IPS DF 19.7 (cell line): Measurements from ENCODE around the gene CNPPD1.
"Not testable (repeated sequence)": the region's sequence is repeated elsewhere in the genome, so short reads cannot be mapped to it uniquely, and the experiment has no call there.

Experiments
- DNase-seq: peaks from one replicate; pipeline ENCODE4 v3.0.0-alpha.2; 2013; ENCODE audit warnings: low read depth, low spot score

The CNPPD1 gene

GRCh38 chr2:219207884-219208740 lies 31.4 kb upstream of the CNPPD1 start:
- DNase-seq, result no peak

- DNase-seq, result no peak
Measured at GRCh38 chr2:219207134-219207883, 30.6 kb upstream of the CNPPD1 start.

- DNase-seq, result no peak
Measured at GRCh38 chr2:219206328-219207133, 29.8 kb upstream of the CNPPD1 start, which contains the start of gene ZFAND2B. TSS of gene ZFAND2B (plus strand) at chr2:219206782. CDS start at chr2:219206988, 206 bp downstream.

- no peak for DNase-seq
Measured at GRCh38 chr2:219205981-219206327, 29.2 kb upstream of the CNPPD1 start.

GRCh38 chr2:219205165-219205538 lies 28.4 kb upstream of the CNPPD1 start:
- DNase-seq, result no peak

GRCh38 chr2:219204425-219205164 lies 27.9 kb upstream of the CNPPD1 start:
- no peak for DNase-seq

- DNase-seq, result not testable (repeated sequence)
Measured at GRCh38 chr2:219201331-219201730, 24.6 kb upstream of the CNPPD1 start.

GRCh38 chr2:219200502-219201326 lies 24.0 kb upstream of the CNPPD1 start:
- not testable (repeated sequence) for DNase-seq

GRCh38 chr2:219199470-219200211 lies 22.9 kb upstream of the CNPPD1 start:
- no peak for DNase-seq

GRCh38 chr2:219198974-219199373 lies 22.2 kb upstream of the CNPPD1 start:
- DNase-seq, result no peak

GRCh38 chr2:219197388-219197787 lies 20.7 kb upstream of the CNPPD1 start:
- no peak for DNase-seq

- DNase-seq, result no peak
Measured at GRCh38 chr2:219186754-219187456, 10.2 kb upstream of the CNPPD1 start.

- no peak for DNase-seq
Measured at GRCh38 chr2:219184121-219184520, 7.4 kb upstream of the CNPPD1 start.

GRCh38 chr2:219183151-219183772 lies 6.5 kb upstream of the CNPPD1 start:
- no peak for DNase-seq

GRCh38 chr2:219182331-219183150 lies 5.8 kb upstream of the CNPPD1 start:
- DNase-seq, result no peak

- DNase-seq, result no peak
Measured at GRCh38 chr2:219181531-219181930, 4.8 kb upstream of the CNPPD1 start.

- no peak for DNase-seq
Measured at GRCh38 chr2:219180961-219181360, 4.2 kb upstream of the CNPPD1 start.
